ENCODE measurements around the gene CFTR.

DNA sequence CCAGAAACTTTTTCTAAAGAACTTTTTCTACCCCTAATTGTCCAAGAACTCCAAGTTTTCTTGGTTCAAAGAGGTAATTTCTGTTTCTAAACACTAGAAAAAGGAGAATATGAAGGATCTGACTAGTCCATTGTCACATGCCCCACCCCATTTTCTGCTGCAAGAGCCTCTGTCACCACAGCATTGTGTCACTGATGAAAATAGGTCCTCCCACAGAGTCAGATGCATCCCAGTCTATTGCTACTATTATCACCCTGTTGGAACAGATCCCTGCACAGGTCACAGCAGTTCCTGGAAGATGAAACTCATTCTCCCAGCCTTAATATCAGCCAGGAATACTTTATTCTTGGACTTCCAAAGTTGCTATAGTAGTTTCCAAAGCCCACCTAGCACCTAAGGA is 7.5 kb upstream of the CFTR start:
- TF ChIP-seq, protein P1, sequence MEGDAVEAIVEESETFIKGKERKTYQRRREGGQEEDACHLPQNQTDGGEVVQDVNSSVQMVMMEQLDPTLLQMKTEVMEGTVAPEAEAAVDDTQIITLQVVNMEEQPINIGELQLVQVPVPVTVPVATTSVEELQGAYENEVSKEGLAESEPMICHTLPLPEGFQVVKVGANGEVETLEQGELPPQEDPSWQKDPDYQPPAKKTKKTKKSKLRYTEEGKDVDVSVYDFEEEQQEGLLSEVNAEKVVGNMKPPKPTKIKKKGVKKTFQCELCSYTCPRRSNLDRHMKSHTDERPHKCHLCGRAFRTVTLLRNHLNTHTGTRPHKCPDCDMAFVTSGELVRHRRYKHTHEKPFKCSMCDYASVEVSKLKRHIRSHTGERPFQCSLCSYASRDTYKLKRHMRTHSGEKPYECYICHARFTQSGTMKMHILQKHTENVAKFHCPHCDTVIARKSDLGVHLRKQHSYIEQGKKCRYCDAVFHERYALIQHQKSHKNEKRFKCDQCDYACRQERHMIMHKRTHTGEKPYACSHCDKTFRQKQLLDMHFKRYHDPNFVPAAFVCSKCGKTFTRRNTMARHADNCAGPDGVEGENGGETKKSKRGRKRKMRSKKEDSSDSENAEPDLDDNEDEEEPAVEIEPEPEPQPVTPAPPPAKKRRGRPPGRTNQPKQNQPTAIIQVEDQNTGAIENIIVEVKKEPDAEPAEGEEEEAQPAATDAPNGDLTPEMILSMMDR (optimal IDR thresholded peaks at IDR 0.05 in 1 of 3, IDR thresholded peaks at IDR 0.05 in 1 of 3, conservative IDR thresholded peaks at IDR 0.05 in 1 of 3; ENCODE audit: extremely low read depth in 1 of 3, insufficient read depth in 2 of 3, low read length in 3 of 3), result no peak
- TF ChIP-seq EZH2 (IDR thresholded peaks at IDR 0.05; ENCODE audit: low read length), result no peak

Data from keratinocyte (primary cell).